CD14-positive monocyte (primary cell): ENCODE data around the gene UGT1A5. TPM values are rescaled to one million over a fixed set of nuclear protein-coding genes. Genes with fewer than 3 reads are reported as not detected.

Source experiments
- DNase-seq, 3 donors: peaks; one replicate each; pipeline ENCODE4 v3.0.0-alpha.2; 2011 to 2022
- H2AFZ ChIP-seq: 2 replicates; pipeline ENCODE4 v1.6.0; 2012; ENCODE audit warnings: mild to moderate bottlenecking, low read depth, low read length, inconsistent platforms; ENCODE audit not compliant: insufficient read depth, poor library complexity, severe bottlenecking
- H3K27ac ChIP-seq, 2 donors: 1 replicate in 1 of 2; 2 replicates in 1 of 2; pipeline ENCODE4 v1.5.1; 2012 to 2013; ENCODE audit warnings: low read length in 2 of 2, control low read depth in 1 of 2, inconsistent platforms in 1 of 2, low read depth in 1 of 2, mild to moderate bottlenecking in 1 of 2
- H3K27me3 ChIP-seq, 2 donors: one replicate each; pipeline versions ENCODE4 v1.6.0 to v1.6.1; 2011 to 2013; ENCODE audit warnings: low read length in 2 of 2; ENCODE audit not compliant: control insufficient read depth in 2 of 2, insufficient read depth in 2 of 2
- H3K36me3 ChIP-seq, 2 donors: replicated peaks in 1 of 2; 1 replicate in 1 of 2; 2 replicates in 1 of 2; pipeline versions ENCODE4 v1.5.1 to v1.6.1; 2012 to 2013; ENCODE audit warnings: low read length in 2 of 2, control low read depth in 1 of 2, inconsistent platforms in 1 of 2, mild to moderate bottlenecking in 1 of 2; ENCODE audit not compliant: insufficient read depth in 2 of 2, control insufficient read depth in 1 of 2
- H3K4me1 ChIP-seq, 2 donors: 1 replicate in 1 of 2; 2 replicates in 1 of 2; pipeline versions ENCODE4 v1.5.1 to v1.6.1; 2012 to 2013; ENCODE audit warnings: low read length in 2 of 2, control low read depth in 1 of 2, inconsistent platforms in 1 of 2, mild to moderate bottlenecking in 1 of 2, moderate library complexity in 1 of 2; ENCODE audit not compliant: insufficient read depth in 2 of 2, control insufficient read depth in 1 of 2
- H3K4me2 ChIP-seq: replicated peaks from 2 replicates; pipeline ENCODE3; 2012; ENCODE audit warnings: low read length, moderate library complexity, mild to moderate bottlenecking; ENCODE audit not compliant: poor library complexity, severe bottlenecking; ENCODE audit errors: extremely low read depth
- H3K4me3 ChIP-seq, 3 experiments: fragments of 200-600 bp in 1 of 3; sonication (generic) in 1 of 3; replicated peaks in 1 of 3; 1 replicate in 2 of 3; 2 replicates in 1 of 3; pipeline ENCODE4 v1.5.1; 2011 to 2013; ENCODE audit warnings: low read length in 3 of 3, mild to moderate bottlenecking in 3 of 3, control low read depth in 2 of 3, low read depth in 2 of 3, inconsistent platforms in 1 of 3, moderate library complexity in 1 of 3
- H3K79me2 ChIP-seq: 2 replicates; pipeline ENCODE4 v1.6.0; 2012; ENCODE audit warnings: mild to moderate bottlenecking, control low read depth, inconsistent platforms, low read length, moderate library complexity; ENCODE audit not compliant: insufficient read depth
- H3K9ac ChIP-seq: 2 replicates; pipeline ENCODE4 v1.6.0; 2017; ENCODE audit warnings: low read length, mild to moderate bottlenecking; ENCODE audit not compliant: insufficient read depth, poor library complexity, severe bottlenecking
- H3K9me3 ChIP-seq, 2 donors: replicated peaks in 1 of 2; 1 replicate in 1 of 2; 2 replicates in 1 of 2; pipeline versions ENCODE4 v1.5.1 to v1.6.1; 2012 to 2013; ENCODE audit warnings: low read length in 2 of 2, control low read depth in 1 of 2; ENCODE audit not compliant: control insufficient read depth in 1 of 2, insufficient read depth in 1 of 2
- H4K20me1 ChIP-seq: 2 replicates; pipeline ENCODE4 v1.6.0; 2012; ENCODE audit warnings: mild to moderate bottlenecking, low read length, control low read depth, moderate library complexity; ENCODE audit not compliant: insufficient read depth
- H3K27ac Mint-ChIP-seq, 7 donors: one replicate each; pipeline ENCODE4 v1.8.0; 2020; ENCODE audit warnings: mild to moderate bottlenecking in 7 of 7, mixed read lengths in 7 of 7, moderate library complexity in 6 of 7, inconsistent platforms in 2 of 7
- H3K27me3 Mint-ChIP-seq, 3 donors: one replicate each; pipeline ENCODE4 v1.8.0; 2021 to 2022; ENCODE audit warnings: low read depth in 3 of 3, mild to moderate bottlenecking in 3 of 3, mixed read lengths in 3 of 3, moderate library complexity in 3 of 3, inconsistent platforms in 1 of 3
- H3K36me3 Mint-ChIP-seq, 2 donors: one replicate each; pipeline ENCODE4 v1.8.0; 2020; ENCODE audit warnings: mixed read lengths in 2 of 2, inconsistent platforms in 1 of 2, mild to moderate bottlenecking in 1 of 2
- H3K4me1 Mint-ChIP-seq: one replicate; pipeline ENCODE4 v1.8.0; 2020; ENCODE audit warnings: mild to moderate bottlenecking, mixed read lengths
- H3K4me3 Mint-ChIP-seq, 2 donors: one replicate each; pipeline ENCODE4 v1.8.0; 2020; ENCODE audit warnings: mild to moderate bottlenecking in 2 of 2, mixed read lengths in 2 of 2, moderate library complexity in 1 of 2
- H3K9me3 Mint-ChIP-seq, 7 donors: one replicate each; pipeline ENCODE4 v1.8.0; 2020 to 2022; ENCODE audit warnings: mixed read lengths in 7 of 7, mild to moderate bottlenecking in 6 of 7, moderate library complexity in 6 of 7, inconsistent platforms in 2 of 7
- WGBS: methylation state at CpG from one replicate; pipeline ENCODE4 v1.1.5; 2013; ENCODE audit warnings: missing lambda C conversion rate; ENCODE audit not compliant: insufficient coverage; 5-methylcytosine and 5-hydroxymethylcytosine counted together
- intact Hi-C, 2 donors: fragments of 100-400 bp; cut with micrococcal nuclease; formaldehyde crosslinking; loops; one replicate each; pipeline versions ENCODE4 v1.15.0 to v1.15.1; 2023
- polyA plus RNA-seq, 3 donors: library from polyadenylated mRNA; depleted of rRNA in 1 of 3; unstranded in 2 of 3; stranded (reverse) in 1 of 3; fragments of 300-500 nt in 2 of 3; fragments of >200 nt in 1 of 3; fragmentation: Illumina TruSeq in 2 of 3; gene quantifications; 1 replicate in 2 of 3; 2 replicates in 1 of 3; pipeline ENCODE4 v1.2.3, GENCODE V29; 2012 to 2021
- TF ChIP-seq, protein P1 (sequence below): fragments of 200-600 bp; IDR thresholded peaks from one replicate; pipeline ENCODE4 v1.8.0; 2022; ENCODE audit warnings: antibody characterized with exemption, mild to moderate bottlenecking

Gene UGT1A5
- polyA plus RNA-seq, 3 donors = not detected

GRCh38 chr2:233768076-233768475 lies 55.4 kb downstream of the UGT1A5 start:
- no peaks in the 10 kb centered on the region for H3K9me3 ChIP-seq
- WGBS = 93% methylated on average over 4 of the region's 4 CpGs
- H3K4me2 ChIP-seq = no peak overlapping the region
- H3K27ac Mint-ChIP-seq = no peak overlapping the region
- H3K79me2 ChIP-seq = no peaks in the 10 kb centered on the region
- no peaks in the 10 kb centered on the region for H3K36me3 ChIP-seq
- H3K36me3 Mint-ChIP-seq = no peaks in the 10 kb centered on the region
- H3K9me3 Mint-ChIP-seq = peaks cover 0 to 5% (median 1%) of the 10 kb centered on the region in 7 donors
- H2AFZ ChIP-seq = no peak overlapping the region
- no peaks in the 10 kb centered on the region for H4K20me1 ChIP-seq
- H3K4me1 ChIP-seq = no peaks in the 10 kb centered on the region
- H3K4me3 Mint-ChIP-seq = no peak overlapping the region
- no peaks in the 10 kb centered on the region for H3K4me1 Mint-ChIP-seq
- H3K4me3 ChIP-seq = no peak overlapping the region
- no peak for DNase-seq
- H3K27me3 Mint-ChIP-seq = peaks cover 6 to 8% (median 6%) of the 10 kb centered on the region in 3 donors
- no peaks in the 10 kb centered on the region for H3K27me3 ChIP-seq
- TF ChIP-seq, protein P1, sequence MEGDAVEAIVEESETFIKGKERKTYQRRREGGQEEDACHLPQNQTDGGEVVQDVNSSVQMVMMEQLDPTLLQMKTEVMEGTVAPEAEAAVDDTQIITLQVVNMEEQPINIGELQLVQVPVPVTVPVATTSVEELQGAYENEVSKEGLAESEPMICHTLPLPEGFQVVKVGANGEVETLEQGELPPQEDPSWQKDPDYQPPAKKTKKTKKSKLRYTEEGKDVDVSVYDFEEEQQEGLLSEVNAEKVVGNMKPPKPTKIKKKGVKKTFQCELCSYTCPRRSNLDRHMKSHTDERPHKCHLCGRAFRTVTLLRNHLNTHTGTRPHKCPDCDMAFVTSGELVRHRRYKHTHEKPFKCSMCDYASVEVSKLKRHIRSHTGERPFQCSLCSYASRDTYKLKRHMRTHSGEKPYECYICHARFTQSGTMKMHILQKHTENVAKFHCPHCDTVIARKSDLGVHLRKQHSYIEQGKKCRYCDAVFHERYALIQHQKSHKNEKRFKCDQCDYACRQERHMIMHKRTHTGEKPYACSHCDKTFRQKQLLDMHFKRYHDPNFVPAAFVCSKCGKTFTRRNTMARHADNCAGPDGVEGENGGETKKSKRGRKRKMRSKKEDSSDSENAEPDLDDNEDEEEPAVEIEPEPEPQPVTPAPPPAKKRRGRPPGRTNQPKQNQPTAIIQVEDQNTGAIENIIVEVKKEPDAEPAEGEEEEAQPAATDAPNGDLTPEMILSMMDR = no peak
- intact Hi-C loops = no loop called here
- no peak overlapping the region for H3K9ac ChIP-seq
- no peak overlapping the region for H3K27ac ChIP-seq

DNA sequence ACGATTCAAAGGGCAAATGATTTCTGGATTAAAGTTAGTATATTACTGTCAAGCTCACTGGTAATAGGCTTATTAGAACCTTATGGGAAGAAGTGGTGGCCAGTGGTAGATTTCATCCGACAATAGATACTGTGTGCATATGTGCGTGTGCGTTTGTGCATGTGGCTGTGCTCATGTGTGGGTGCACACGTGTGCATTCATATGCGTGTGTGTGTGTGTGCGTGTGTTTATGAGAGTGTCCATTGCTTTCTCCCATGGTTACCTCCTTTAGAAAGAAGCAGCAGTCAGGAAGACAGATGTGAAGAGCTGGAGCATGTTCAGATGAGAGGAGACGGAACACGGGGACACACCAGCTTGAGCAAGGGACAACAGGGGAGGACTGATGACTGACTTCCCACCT lies 56.6 kb downstream of the UGT1A5 start:
- Histone ChIP-seq H3K4me1 (no peaks in the 10 kb centered on the region), H3K27me3 (no peaks in the 10 kb centered on the region), H4K20me1 (no peaks in the 10 kb centered on the region), H3K79me2 (no peaks in the 10 kb centered on the region), H3K36me3 (no peaks in the 10 kb centered on the region), H3K4me3 (no peak overlapping the region), H3K27ac (no peak overlapping the region), H2AFZ (no peak overlapping the region), H3K9me3 (no peaks in the 10 kb centered on the region), H3K9ac (no peak overlapping the region), H3K4me2 (no peak overlapping the region)
- Mint-ChIP-seq H3K27me3 (peaks cover 5 to 8% (median 6%) of the 10 kb centered on the region in 3 donors), H3K4me1 (no peaks in the 10 kb centered on the region), H3K4me3 (no peak overlapping the region), H3K9me3 (peaks cover 0 to 5% (median 1%) of the 10 kb centered on the region in 7 donors), H3K27ac (no peak overlapping the region), H3K36me3 (no peaks in the 10 kb centered on the region)
- TF ChIP-seq, protein P1 = no peak
- whole genome bisulfite sequencing = 98% methylated on average over 9 of the region's 9 CpGs
- intact Hi-C loops = no loop called here
- no peak for DNase-seq
